Activated B cell treated with CpG ODN at 0.5 μM for 24 hours (primary cell): ENCODE measurements around the gene MAZ. TPM values are rescaled to one million over a fixed set of nuclear protein-coding genes. Genes with fewer than 3 reads are reported as not detected.
"Not testable (repeated sequence)": the region's sequence is repeated elsewhere in the genome, so short reads cannot be mapped to it uniquely, and the experiment has no call there.

Source experiments
- ATAC-seq: fragments of 200-7000 bp; cut with Tn5 transposase; one replicate; pipeline ENCODE4 v1.10.0; 2021; ENCODE audit warnings: low read depth, mild to moderate bottlenecking, moderate library complexity
- CTCF ChIA-PET: fragments of 350-600 bp; sonication (Branson Sonifier 250); formaldehyde crosslinking; loops from one replicate; lab custom pipeline; 2021; ENCODE audit warnings: antibody characterized with exemption; lab: Charles Lee
- POLR2A ChIA-PET: fragments of 350-600 bp; sonication (Branson Sonifier 250); formaldehyde crosslinking; loops from one replicate; lab custom pipeline; 2021; ENCODE audit warnings: antibody characterized with exemption; lab: Charles Lee
- DNase-seq: peaks from one replicate; pipeline ENCODE4 v3.0.0; 2022
- H3K27ac Mint-ChIP-seq: one replicate; pipeline ENCODE4 v1.8.0; 2020; ENCODE audit warnings: mixed read lengths
- H3K27me3 Mint-ChIP-seq: one replicate; pipeline ENCODE4 v1.8.0; 2021; ENCODE audit warnings: mixed read lengths
- H3K36me3 Mint-ChIP-seq: one replicate; pipeline ENCODE4 v1.8.0; 2021; ENCODE audit warnings: low read depth, mixed read lengths
- H3K4me1 Mint-ChIP-seq: one replicate; pipeline ENCODE4 v1.8.0; 2021; ENCODE audit warnings: mixed read lengths
- H3K4me3 Mint-ChIP-seq: one replicate; pipeline ENCODE4 v1.8.0; 2020; ENCODE audit warnings: mild to moderate bottlenecking, mixed read lengths
- H3K9me3 Mint-ChIP-seq: one replicate; pipeline ENCODE4 v1.8.0; 2020; ENCODE audit warnings: mixed read lengths
- intact Hi-C: fragments of 100-400 bp; cut with micrococcal nuclease; formaldehyde crosslinking; loops from one replicate; pipeline ENCODE4 v1.15.1; 2024
- total RNA-seq: library from RNA; stranded (reverse); gene quantifications from 2 replicates; pipeline ENCODE4 v1.2.3, GENCODE V29; 2022
- TF ChIP-seq, protein P1 (sequence below): fragments of 200-600 bp; IDR thresholded peaks from one replicate; pipeline ENCODE4 v1.8.0; 2022; ENCODE audit warnings: antibody characterized with exemption, mild to moderate bottlenecking

The MAZ gene
- total RNA-seq, 1 donor from 2014 or later = 187 TPM

DNA sequence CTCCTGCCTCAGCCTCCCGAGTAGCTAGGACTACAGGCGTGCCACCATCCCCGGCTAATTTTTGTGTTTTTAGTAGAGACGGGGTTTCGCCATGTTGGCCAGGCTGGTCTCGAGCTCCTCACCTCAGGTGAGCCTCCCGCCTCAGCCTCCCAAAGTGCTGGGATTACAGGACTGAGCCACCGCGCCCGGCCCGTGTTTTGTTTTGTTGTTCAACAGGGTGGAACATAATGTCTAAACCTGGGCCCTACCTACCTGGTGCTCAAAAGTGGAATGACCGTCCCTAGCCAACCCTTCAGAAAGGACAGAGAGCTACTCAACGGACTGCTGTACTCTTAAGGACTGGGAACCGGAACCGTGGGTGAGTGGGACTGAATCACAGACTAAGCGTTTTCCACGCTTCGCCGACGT is 16.6 kb upstream of the MAZ start:
- ChIA-PET POLR2A (interaction anchor here (0.6 to 3.0 kb wide), 26 partner anchors 8 to 958 kb away, joined by 3 to 58 read pairs (median 6); partner anchors contain the start of genes ALDOA, CDIPT, CORO1A and DCTPP1), CTCF (interaction anchor here (0.7 to 3.4 kb wide), 10 partner anchors 14 to 89 kb away, joined by 3 to 24 read pairs (median 4); partner anchors contain the start of gene PAGR1)
- H3K27me3 Mint-ChIP-seq = no peaks in the 10 kb centered on the region
- DNase-seq (no peak), ATAC-seq (no peak)
- peaks cover 40% of the 10 kb centered on the region for H3K4me1 Mint-ChIP-seq
- TF ChIP-seq, protein P1, sequence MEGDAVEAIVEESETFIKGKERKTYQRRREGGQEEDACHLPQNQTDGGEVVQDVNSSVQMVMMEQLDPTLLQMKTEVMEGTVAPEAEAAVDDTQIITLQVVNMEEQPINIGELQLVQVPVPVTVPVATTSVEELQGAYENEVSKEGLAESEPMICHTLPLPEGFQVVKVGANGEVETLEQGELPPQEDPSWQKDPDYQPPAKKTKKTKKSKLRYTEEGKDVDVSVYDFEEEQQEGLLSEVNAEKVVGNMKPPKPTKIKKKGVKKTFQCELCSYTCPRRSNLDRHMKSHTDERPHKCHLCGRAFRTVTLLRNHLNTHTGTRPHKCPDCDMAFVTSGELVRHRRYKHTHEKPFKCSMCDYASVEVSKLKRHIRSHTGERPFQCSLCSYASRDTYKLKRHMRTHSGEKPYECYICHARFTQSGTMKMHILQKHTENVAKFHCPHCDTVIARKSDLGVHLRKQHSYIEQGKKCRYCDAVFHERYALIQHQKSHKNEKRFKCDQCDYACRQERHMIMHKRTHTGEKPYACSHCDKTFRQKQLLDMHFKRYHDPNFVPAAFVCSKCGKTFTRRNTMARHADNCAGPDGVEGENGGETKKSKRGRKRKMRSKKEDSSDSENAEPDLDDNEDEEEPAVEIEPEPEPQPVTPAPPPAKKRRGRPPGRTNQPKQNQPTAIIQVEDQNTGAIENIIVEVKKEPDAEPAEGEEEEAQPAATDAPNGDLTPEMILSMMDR = no peak
- H3K9me3 Mint-ChIP-seq = no peaks in the 10 kb centered on the region
- intact Hi-C loops = loop anchor here (1.0 to 5.0 kb wide), 9 partner anchors 18 to 207 kb away; partner anchors contain the start of genes CDIPT, INO80E and PAGR1
- H3K36me3 Mint-ChIP-seq = peaks cover 6% of the 10 kb centered on the region
- peak overlapping the region; percentile 93 for H3K27ac Mint-ChIP-seq
- H3K4me3 Mint-ChIP-seq = peak overlapping the region; percentile 98

DNA sequence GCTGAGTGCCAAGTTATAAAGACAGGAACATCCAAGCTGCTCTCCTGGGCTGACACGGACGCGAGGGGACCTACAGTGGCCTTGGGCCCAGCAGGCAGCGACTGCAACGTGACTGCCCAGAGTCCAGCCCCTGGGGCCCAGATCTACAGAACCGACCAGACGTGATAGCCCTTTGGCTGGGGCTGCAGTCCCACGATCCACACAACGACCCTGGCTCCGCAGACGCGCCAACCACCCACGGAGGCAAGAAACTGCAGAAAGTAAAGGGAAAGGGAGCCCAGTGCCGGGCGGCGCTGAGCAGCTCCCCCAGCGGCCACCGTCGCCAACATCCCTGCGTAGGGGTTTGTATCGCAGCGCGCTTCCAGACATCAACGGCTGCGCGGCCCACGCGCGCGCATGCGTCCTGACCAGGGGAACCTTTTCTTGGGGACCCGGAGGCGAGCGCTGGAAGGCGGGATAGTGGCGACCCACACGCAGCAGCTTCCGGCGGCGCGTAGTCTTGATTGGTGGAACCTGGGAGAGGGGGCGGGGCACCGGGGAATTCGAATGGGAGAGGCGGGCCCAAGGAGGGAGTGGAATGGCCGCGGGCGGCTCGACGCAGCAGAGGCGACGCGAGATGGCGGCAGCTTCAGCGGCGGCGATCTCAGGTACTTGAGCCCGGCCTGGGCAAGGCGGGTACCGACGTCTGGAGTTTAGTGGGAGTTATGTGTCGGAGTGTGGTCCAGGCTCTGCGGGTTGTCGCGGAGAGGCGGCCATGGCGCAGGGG is 16.0 kb upstream of the MAZ start, which contains the start of gene KIF22:
Gene KIF22 (plus strand): TSS at position 569 of the 766 bp plus-strand sequence. CDS start 9 bp downstream, at position 578.
- peaks cover 6% of the 10 kb centered on the region for H3K36me3 Mint-ChIP-seq
- ChIA-PET POLR2A (interaction anchor here (0.6 to 3.0 kb wide), 31 partner anchors 9 to 1318 kb away, joined by 3 to 58 read pairs (median 5); partner anchors contain the start of genes ALDOA, CDIPT, CORO1A and DCTPP1), CTCF (interaction anchor here (0.6 to 3.4 kb wide), 13 partner anchors 12 to 241 kb away, joined by 3 to 24 read pairs (median 4); partner anchors contain the start of gene PAGR1)
- peak; percentile 99 for DNase-seq
- TF ChIP-seq, protein P1 = no peak
- H3K4me3 Mint-ChIP-seq = peak within 1 kb of the TSS; percentile 98
- H3K27me3 Mint-ChIP-seq = no peaks in the 10 kb centered on the region
- peak; percentile 97 for ATAC-seq
- H3K4me1 Mint-ChIP-seq = peaks cover 34% of the 10 kb centered on the region
- no peaks in the 10 kb centered on the region for H3K9me3 Mint-ChIP-seq
- H3K27ac Mint-ChIP-seq = peak within 1 kb of the TSS; percentile 93
- intact Hi-C loops = loop anchor here (1.0 to 5.0 kb wide), 9 partner anchors 17 to 206 kb away; partner anchors contain the start of genes CDIPT, INO80E and PAGR1

DNA sequence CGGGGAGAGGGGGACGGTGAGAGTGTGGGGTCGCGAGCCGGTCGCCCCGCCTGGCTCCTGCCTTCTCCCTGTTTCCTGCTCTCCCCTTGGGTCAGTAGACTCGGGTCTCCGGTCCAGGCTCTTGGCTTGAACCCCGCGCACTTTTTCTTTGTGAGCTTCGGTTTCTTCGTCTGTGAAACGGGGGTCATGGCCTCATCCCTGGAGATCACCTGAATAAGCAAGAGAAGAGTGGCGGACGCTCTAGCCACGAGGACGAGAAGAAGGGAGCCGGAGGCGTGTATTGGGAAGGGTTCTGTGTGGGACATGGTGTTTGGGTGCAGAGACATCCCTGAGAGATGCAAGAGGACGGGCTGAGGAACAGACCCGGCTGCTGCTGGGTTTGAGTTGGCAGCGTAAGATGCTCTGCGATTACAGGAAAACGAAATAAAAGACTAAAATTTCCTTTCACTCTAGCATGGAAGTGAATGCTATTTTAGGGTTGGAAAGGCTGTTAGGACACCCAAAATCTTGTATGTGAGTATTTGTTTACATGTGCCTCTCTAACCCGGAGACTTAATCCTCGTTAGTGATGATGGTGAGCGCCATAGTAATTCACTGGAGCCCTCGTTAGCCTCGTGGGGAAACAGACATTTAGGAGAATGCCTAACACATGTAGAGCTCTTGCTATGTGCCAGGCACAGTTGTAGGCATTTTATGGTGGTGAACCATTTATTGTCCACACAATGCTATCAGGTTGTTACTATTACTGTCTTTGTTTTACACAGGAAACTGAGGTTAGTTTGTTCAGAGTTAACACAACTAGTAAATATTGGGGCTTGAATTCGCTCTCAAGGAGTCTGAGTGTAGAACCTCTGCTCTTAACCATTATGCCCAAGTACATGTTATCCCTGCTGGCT is 15.1 kb upstream of the MAZ start:
- Mint-ChIP-seq H3K4me3 (peak overlapping the region; percentile 98), H3K4me1 (peaks cover 30% of the 10 kb centered on the region), H3K27me3 (no peaks in the 10 kb centered on the region), H3K9me3 (no peaks in the 10 kb centered on the region), H3K27ac (peak overlapping the region; percentile 93), H3K36me3 (peaks cover 6% of the 10 kb centered on the region)
- DNase-seq (no peak), ATAC-seq (peak; percentile 1)
- ChIA-PET POLR2A (interaction anchor here (0.6 to 3.0 kb wide), 19 partner anchors 11 to 1319 kb away, joined by 3 to 58 read pairs (median 6); partner anchors contain the start of genes ALDOA, DCTPP1, KCTD13 and MAZ), CTCF (interaction anchor here (0.8 to 3.4 kb wide), 9 partner anchors 11 to 240 kb away, joined by 3 to 24 read pairs (median 4); partner anchors contain the start of gene PAGR1)
- intact Hi-C loops = loop anchor here (1.0 to 5.0 kb wide), 9 partner anchors 16 to 206 kb away; partner anchors contain the start of genes CDIPT, INO80E and PAGR1
- TF ChIP-seq, protein P1 = no peak

DNA sequence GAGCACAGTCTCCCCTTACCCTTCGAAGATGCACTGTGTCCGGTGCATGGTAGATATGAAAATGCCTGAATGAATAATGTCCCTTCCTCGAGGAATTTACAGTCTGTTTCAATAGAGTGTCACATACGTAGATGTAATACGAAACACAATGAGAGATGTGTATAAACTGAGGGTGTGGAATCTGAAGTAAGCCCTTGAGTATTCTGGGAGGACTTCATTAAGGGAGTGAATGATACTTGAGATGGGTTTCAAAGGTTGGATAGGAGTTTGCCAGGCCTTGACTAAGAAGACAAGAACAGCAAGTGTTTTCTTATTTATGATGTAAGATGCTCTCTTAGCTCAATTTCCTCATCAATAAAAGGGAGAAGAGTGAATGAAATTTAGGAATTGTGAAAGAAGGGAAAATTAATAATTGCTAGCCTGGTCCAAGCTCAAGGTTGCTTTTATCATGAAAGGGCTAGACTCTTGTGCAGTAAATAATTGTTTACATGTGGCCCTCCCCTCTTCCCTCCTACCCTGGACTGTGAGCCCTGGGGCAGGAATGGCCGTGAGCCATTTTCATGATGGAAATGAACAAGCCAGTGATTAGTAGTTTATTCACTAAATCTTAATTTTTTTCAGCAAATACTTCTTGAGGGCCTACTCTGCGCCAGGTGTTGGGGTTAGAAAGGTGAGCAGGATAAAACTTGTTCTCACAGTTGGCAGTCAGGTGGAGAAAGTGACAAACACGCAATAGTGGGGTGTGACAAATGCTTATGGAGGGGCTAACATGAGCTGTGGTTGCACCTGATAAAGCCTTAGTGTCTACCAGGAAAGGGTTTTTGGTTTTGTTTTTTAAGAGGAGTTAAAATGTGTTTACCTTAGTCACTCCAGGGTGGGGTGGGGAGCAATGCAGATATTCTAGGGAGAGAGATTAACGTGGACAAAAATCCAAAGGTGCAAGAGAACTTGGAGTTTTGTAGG is 14.2 kb upstream of the MAZ start:
- intact Hi-C loops = loop anchor here (2.0 to 5.0 kb wide), 3 partner anchors 60 to 205 kb away; partner anchors contain the start of gene INO80E
- Mint-ChIP-seq H3K27me3 (no peaks in the 10 kb centered on the region), H3K4me1 (peaks cover 30% of the 10 kb centered on the region), H3K4me3 (peak overlapping the region; percentile 98), H3K27ac (peak overlapping the region; percentile 18), H3K36me3 (peaks cover 11% of the 10 kb centered on the region), H3K9me3 (no peaks in the 10 kb centered on the region)
- no peak for ATAC-seq
- ChIA-PET POLR2A (interaction anchor here (0.7 kb wide), 1 partner anchor 12 kb away, joined by 3 read pairs; no protein-coding TSS in a partner anchor), CTCF (no interaction called here)
- no peak for DNase-seq
- TF ChIP-seq, protein P1 = no peak

DNA sequence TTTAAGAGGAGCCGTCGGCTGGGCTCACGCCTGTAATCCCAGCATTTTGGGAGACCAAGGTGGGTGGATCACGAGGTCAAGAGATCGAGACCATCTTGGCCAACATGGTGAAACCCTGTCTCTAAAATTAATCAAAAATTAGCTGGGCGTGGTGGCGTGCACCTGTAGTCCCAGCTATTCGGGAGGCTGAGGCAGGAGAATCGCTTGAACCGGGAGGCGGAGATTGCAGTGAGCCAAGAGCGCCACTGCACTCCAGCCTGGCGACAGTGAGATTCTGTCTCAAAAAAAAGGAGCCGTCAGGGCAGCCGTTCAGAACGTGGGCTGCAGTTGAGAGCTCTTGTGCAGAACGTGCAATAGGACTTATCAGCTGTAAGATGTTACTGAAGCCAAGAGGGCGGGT is 13.2 kb upstream of the MAZ start:
- intact Hi-C loops = loop anchor here (5.0 kb wide), 1 partner anchor 61 kb away; no protein-coding TSS in a partner anchor
- peaks cover 21% of the 10 kb centered on the region for H3K36me3 Mint-ChIP-seq
- POLR2A ChIA-PET, ATAC-seq, DNase-seq, H3K27me3 Mint-ChIP-seq, H3K4me3 Mint-ChIP-seq, H3K9me3 Mint-ChIP-seq, H3K27ac Mint-ChIP-seq: not testable (repeated sequence)
- peaks cover 30% of the 10 kb centered on the region for H3K4me1 Mint-ChIP-seq
- CTCF ChIA-PET = interaction anchor here (1.2 kb wide), 1 partner anchor 11 kb away, joined by 3 read pairs; no protein-coding TSS in a partner anchor
